DMS153 treated with DMSO at 0.1 percent for 48 hours (cell line): ENCODE data around the gene KCNK6.
A peak's percentile ranks its signal among the peaks of the same experiment; 100 is the strongest.
"Not testable (repeated sequence)": the region's sequence is repeated elsewhere in the genome, so short reads cannot be mapped to it uniquely, and the experiment has no call there.

Experiments used
- DNase-seq: peaks from one replicate; lab custom pipeline; 2025; ENCODE audit not compliant: unreplicated experiment; lab: John Stamatoyannopoulos, UW

The KCNK6 gene

GRCh38 chr19:38360839-38361631 is 41.4 kb downstream of the KCNK6 start:
- DNase-seq, result no peak

GRCh38 chr19:38361633-38362075 is 42.0 kb downstream of the KCNK6 start:
- peak; percentile 63 for DNase-seq

GRCh38 chr19:38362076-38362945 is 42.7 kb downstream of the KCNK6 start:
- DNase-seq, result peak; percentile 51

GRCh38 chr19:38362946-38363688 is 43.5 kb downstream of the KCNK6 start:
- DNase-seq, result not testable (repeated sequence)

- no peak for DNase-seq
These were observed 47.4 kb downstream of the KCNK6 start for GRCh38 chr19:38367041-38367440.

- DNase-seq, result no peak
These were observed 49.9 kb downstream of the KCNK6 start for GRCh38 chr19:38369584-38369983.

GRCh38 chr19:38370299-38370698 is 50.7 kb downstream of the KCNK6 start:
- no peak for DNase-seq

GRCh38 chr19:38371081-38371480 is 51.4 kb downstream of the KCNK6 start:
- DNase-seq, result no peak

GRCh38 chr19:38373907-38374331 is 54.3 kb downstream of the KCNK6 start:
- no peak for DNase-seq

GRCh38 chr19:38374332-38375097 is 54.9 kb downstream of the KCNK6 start, which contains the start of gene PSMD8:
PSMD8 (plus strand) TSS chr19:38374571; CDS start chr19:38374602, 31 bp downstream.
- DNase-seq, result peak; percentile 97

- no peak for DNase-seq
These were observed 55.5 kb downstream of the KCNK6 start for GRCh38 chr19:38375098-38375493.

- no peak for DNase-seq
These were observed 56.1 kb downstream of the KCNK6 start for GRCh38 chr19:38375748-38376147.

- no peak for DNase-seq
These were observed 56.9 kb downstream of the KCNK6 start for GRCh38 chr19:38376576-38376975.

- DNase-seq, result no peak
These were observed 57.4 kb downstream of the KCNK6 start for GRCh38 chr19:38377052-38377451.

GRCh38 chr19:38378866-38379265 is 59.2 kb downstream of the KCNK6 start:
- DNase-seq, result no peak

- DNase-seq, result no peak
These were observed 61.5 kb downstream of the KCNK6 start for GRCh38 chr19:38381138-38381537.
